GM13976 (cell line): ENCODE results near the gene PERM1.
"Not testable (repeated sequence)": the region's sequence is repeated elsewhere in the genome, so short reads cannot be mapped to it uniquely, and the experiment has no call there.

Source experiments
- DNase-seq: peaks from one replicate; pipeline ENCODE4 v3.0.0; 2012; ENCODE audit warnings: low spot score
- in situ Hi-C: fragments of 300-500 bp; cut with MboI; formaldehyde crosslinking; loops from one replicate; pipeline ENCODE4 v1.12.0; 2022; ENCODE audit warnings: low sequenced_read_pairs, mixed read lengths, inconsistent platforms; ENCODE audit not compliant: unreplicated experiment
- TF ChIP-seq, protein P1 (sequence below): IDR thresholded peaks from 2 replicates; pipeline ENCODE4 v1.5.1; 2012; ENCODE audit warnings: borderline replicate concordance, mild to moderate bottlenecking; ENCODE audit not compliant: insufficient read depth; ENCODE audit errors: extremely low read depth, missing control alignments, control extremely low read depth

Gene PERM1

DNA sequence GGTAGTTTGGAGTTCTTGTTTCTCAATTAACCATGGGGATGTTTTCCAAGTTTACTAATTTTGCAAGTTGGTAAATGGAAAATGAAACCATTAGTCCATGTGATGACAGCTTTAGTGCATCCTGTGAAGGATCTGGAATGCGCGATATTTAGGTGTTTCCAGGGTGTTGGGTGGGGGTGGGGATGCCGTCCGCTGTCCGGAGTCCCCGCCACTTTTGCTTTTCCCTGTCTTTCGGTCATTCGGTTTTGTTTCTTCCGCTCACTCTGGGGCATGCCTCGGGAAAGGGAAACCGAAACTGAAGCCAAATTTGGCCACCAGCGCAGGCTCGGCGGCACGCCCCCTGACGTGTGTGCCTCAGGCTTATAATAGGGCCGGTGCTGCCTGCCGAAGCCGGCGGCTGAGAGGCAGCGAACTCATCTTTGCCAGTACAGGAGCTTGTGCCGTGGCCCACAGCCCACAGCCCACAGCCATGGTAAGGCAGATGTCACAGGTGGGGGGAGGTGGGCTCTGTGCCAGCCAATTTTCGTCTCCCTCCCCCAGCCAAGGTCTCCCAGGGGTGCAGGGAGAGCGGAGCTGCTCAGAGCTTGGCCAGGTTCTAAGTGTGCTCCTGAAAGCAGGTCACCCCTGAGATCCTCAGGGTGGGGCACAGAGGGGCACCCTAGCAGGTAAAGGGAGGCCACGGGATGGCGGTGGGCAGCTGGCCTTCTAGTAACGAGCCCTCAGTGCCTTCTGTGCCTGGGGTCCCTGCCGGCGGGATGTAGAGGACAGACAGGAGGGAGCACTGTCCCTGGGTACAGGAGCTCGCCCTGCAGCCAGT lies 31.4 kb upstream of the PERM1 start, which contains the start of gene ISG15:
Gene ISG15, plus strand, starts transcription at position 393 of the 817 bp plus-strand sequence. Its CDS starts 77 bp downstream, at position 470.
- in situ Hi-C loops: no loop called here
- peak; percentile 85 for DNase-seq
- TF ChIP-seq, protein P1, sequence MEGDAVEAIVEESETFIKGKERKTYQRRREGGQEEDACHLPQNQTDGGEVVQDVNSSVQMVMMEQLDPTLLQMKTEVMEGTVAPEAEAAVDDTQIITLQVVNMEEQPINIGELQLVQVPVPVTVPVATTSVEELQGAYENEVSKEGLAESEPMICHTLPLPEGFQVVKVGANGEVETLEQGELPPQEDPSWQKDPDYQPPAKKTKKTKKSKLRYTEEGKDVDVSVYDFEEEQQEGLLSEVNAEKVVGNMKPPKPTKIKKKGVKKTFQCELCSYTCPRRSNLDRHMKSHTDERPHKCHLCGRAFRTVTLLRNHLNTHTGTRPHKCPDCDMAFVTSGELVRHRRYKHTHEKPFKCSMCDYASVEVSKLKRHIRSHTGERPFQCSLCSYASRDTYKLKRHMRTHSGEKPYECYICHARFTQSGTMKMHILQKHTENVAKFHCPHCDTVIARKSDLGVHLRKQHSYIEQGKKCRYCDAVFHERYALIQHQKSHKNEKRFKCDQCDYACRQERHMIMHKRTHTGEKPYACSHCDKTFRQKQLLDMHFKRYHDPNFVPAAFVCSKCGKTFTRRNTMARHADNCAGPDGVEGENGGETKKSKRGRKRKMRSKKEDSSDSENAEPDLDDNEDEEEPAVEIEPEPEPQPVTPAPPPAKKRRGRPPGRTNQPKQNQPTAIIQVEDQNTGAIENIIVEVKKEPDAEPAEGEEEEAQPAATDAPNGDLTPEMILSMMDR: no peak

DNA sequence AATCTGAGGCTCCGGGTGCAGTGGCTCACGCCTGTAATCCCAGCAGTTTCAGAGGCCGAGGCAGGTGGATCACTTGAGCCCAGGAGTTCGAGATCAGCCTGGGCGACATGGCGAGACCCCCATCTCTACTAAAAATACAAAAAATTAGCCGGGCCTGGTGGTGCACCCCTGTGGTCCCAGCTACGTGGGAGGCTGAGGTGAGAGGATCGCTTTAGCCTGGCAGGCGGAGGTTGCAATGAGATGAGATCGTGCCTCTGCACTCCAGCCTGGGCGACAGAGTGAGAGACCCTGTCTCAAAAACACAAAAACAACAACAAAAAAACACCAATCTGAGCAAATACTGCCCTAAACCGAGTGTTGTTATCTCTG lies 30.8 kb upstream of the PERM1 start:
- in situ Hi-C loops: not testable (repeated sequence)

DNA sequence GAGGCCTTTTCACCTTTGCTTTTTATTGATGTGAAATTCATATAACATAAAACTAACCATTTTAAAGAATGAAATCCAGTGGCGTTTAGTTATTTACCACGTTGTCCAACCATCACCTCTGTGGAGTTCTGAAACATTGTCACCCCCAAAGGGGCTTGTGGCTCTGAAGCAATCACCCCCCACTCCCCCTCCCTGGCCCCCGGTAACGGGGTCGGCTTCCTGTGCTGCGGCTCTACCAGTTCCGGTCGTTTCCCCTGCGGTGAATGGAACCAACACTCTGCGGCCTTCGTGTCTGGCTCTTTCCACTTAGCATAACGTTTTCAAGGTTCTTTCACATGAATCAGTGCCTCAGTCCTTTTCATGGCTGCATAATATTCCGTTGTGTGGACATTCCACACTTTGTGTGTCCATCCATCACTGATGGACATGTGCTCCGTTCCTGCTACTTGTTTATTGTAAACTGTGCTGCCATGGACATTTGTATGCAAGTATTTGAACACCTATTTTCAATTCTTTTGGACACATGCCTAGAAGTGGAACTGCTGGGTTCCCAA lies 29.6 kb upstream of the PERM1 start:
- in situ Hi-C loops: no loop called here
- no peak for DNase-seq
- TF ChIP-seq, protein P1: no peak

More for the DNA sequence above, 30.8 kb upstream of the PERM1 start:
- DNase-seq: not testable (repeated sequence)

- in situ Hi-C loops, DNase-seq: not testable (repeated sequence)
These were observed 28.2 kb upstream of the PERM1 start for GRCh38 chr1:1010131-1010530.

DNA sequence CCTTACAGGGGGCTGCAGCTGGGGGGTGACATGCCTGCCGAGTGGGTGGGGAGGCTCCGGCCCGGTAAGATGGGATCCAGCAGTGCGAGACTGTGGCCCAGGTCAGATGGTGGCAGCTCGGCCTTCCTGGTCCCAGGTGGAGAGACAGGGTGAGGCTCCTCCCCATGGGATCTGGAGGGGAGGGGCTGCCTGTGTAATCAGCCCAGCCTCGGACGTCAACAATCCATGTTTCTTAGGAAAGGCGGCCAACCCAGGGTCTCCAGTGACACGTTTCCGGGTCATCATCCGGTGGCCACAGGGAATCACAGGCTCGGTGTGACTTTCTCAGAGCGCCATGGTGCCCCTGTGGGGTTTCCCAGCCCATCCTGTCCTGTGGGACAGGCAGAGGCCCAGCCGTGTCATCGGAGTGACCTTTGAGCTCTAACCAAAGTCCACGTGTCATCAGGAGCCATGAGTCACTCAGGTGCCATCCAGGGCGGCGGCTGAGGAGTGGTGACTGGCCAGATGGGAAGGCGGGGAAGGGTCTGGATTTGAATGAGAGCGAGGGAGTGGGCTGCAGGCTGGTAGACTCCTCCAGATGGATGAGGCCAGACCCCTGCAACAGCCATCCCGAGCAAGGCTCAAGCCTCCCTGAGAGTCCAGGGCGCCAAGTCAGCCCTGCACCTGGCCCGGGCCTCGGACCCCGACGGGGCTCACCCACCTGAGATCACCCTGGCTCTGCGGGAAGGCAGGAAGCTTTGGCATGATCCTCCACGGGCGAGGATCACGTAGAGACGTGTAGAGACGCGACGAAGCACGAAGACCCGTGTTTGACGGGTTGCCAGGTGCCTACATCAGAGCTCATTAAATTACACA lies 24.6 kb upstream of the PERM1 start:
- no peak for DNase-seq
- in situ Hi-C loops: no loop called here
- TF ChIP-seq, protein P1: no peak

DNA sequence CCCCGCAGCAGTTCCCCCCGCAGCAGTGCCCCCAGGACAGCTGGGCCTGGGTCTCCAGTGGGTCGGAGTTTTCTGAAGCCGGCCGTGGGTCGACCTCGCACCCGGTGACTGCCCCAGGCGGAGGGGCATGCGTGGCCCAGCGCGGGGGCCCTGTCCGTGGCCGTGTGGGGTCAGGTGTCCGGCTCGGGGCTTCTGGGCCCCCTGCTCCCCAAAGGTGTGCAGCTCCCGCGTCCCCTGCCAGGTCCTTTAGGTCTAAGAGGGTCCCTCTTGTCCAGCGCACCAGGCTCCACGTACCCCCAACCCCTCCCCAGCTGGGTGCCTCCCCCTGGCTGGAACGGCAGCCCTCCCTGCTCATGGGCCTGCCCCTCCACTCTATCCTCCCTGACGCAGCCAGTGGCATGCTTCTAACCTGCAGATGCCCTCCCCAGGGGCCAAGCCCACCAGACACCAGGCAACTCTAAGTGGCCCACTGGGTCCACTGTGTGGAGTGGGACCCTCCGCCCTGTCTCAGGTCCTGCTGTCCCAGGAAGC lies 23.9 kb upstream of the PERM1 start:
- TF ChIP-seq, protein P1: no peak
- in situ Hi-C loops: no loop called here
- DNase-seq: no peak

DNA sequence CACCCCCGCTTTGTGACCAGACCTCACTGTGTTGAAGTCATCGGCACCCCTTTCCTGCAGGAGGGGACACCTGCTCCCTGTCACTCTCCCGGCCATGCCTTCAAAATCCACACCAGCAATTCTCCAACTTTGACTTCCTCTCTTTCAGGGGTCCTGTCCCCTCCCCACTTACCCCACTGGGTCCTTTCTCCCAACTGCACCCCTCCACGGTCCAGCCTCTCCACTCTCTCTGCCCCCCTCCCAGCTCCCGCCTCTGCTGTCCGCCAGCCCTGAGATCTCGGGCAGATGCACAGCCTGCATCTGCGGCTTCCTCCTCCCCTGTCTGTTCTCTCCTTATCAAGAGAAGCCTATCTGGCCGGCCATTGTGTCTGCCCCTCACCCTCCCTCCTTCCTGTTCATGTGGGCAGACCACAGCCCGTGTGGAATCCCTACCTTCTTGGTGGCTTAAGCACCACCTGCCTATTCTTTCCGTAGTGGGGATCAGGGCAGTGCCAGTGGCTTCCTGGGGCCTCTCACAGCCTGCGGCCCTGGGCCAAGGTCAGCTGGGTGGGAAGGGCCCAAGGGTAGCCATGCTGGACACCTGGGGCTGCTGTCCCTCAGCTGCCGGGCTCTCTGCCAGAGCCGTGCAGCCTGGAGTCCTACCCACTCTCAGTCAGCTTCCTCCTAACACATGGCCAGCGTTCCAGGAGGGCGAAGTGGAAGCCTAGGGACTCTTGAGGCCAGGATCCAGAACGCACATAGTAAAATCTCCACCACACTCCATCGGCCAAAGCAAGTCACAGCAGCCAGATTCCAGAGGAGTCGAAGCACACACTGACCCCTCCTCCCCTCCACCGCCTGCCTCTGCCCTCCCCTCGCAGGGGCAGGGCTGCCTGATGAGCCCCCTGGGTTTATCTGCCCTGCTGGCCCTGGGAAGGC lies 23.1 kb upstream of the PERM1 start:
- no peak for DNase-seq
- TF ChIP-seq, protein P1: no peak
- in situ Hi-C loops: no loop called here
